GM12891 (cell line): Measurements from ENCODE around the gene KCNJ5.

ENCODE experiments used
- DNase-seq: peaks from one replicate; pipeline ENCODE4 v3.0.0; 2011; ENCODE audit warnings: low spot score; ENCODE audit not compliant: insufficient read length
- FAIRE-seq: peaks from 2 replicates; lab custom pipeline; 2011; peaks lifted over from hg19 to GRCh38; lab: Jason Lieb, UNC
- PAX5 ChIP-seq: IDR thresholded peaks from 2 replicates; pipeline ENCODE4 v1.6.1; 2011; ENCODE audit warnings: low read length, moderate library complexity, mild to moderate bottlenecking; ENCODE audit not compliant: insufficient read depth, severe bottlenecking
- POLR2A ChIP-seq: IDR thresholded peaks from 2 replicates; pipeline ENCODE4 v1.6.1; 2011; ENCODE audit warnings: low read depth, low read length, control low read depth
- POLR2AphosphoS5 ChIP-seq: IDR thresholded peaks from 2 replicates; pipeline ENCODE4 v1.6.1; 2011; ENCODE audit warnings: low read depth, low read length, control low read depth
- POU2F2 ChIP-seq: IDR thresholded peaks from 2 replicates; pipeline ENCODE4 v1.6.1; 2011; ENCODE audit warnings: low read depth, mild to moderate bottlenecking, control low read depth, low read length, moderate library complexity
- SPI1 ChIP-seq: IDR thresholded peaks from 2 replicates; pipeline ENCODE4 v1.6.1; 2011; ENCODE audit warnings: low read depth, low read length, control low read depth
- TAF1 ChIP-seq: IDR thresholded peaks from 2 replicates; pipeline ENCODE4 v1.6.1; 2011; ENCODE audit warnings: low read depth, low read length, control low read depth

KCNJ5 gene

DNA sequence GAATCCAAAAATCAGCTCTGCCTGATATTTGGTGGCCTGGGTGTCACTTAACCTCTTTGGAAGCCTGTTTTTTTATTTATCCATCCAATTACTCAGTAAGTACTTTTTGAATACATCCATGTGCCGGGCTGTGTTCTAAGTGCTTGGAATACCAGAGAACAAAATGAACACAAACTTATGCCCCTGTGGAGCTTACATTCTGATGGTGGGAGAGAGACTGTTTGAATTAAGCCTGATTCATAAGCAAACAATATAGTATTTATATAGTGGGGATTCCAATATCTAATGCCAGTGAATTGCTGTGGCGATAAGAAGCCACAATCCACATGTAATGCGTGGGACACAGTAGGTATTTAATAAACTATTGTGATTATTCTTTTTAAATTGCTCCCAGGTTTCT is 19.4 kb downstream of the KCNJ5 start:
- FAIRE-seq (no peak), DNase-seq (no peak)
- TF ChIP-seq PAX5 (no peak), POLR2A (no peak), TAF1 (no peak), POU2F2 (no peak), SPI1 (no peak), POLR2AphosphoS5 (no peak)

DNA sequence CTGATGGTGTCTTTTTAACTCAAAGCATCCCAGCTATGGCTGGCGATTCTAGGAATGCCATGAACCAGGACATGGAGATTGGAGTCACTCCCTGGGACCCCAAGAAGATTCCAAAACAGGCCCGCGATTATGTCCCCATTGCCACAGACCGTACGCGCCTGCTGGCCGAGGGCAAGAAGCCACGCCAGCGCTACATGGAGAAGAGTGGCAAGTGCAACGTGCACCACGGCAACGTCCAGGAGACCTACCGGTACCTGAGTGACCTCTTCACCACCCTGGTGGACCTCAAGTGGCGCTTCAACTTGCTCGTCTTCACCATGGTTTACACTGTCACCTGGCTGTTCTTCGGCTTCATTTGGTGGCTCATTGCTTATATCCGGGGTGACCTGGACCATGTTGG is 20.1 kb downstream of the KCNJ5 start:
- DNase-seq = no peak
- FAIRE-seq = no peak
- TF ChIP-seq POU2F2 = no peak
- no peak for TF ChIP-seq TAF1
- no peak for TF ChIP-seq POLR2AphosphoS5
- no peak for TF ChIP-seq SPI1
- TF ChIP-seq PAX5 = no peak
- TF ChIP-seq POLR2A = no peak

DNA sequence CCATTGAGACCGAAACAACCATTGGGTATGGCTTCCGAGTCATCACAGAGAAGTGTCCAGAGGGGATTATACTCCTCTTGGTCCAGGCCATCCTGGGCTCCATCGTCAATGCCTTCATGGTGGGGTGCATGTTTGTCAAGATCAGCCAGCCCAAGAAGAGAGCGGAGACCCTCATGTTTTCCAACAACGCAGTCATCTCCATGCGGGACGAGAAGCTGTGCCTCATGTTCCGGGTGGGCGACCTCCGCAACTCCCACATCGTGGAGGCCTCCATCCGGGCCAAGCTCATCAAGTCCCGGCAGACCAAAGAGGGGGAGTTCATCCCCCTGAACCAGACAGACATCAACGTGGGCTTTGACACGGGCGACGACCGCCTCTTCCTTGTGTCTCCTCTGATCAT is 20.5 kb downstream of the KCNJ5 start:
- FAIRE-seq (no peak), DNase-seq (no peak)
- TF ChIP-seq POLR2A = no peak
- TF ChIP-seq TAF1 = no peak
- no peak for TF ChIP-seq POU2F2
- TF ChIP-seq PAX5 = no peak
- TF ChIP-seq POLR2AphosphoS5 = no peak
- TF ChIP-seq SPI1 = no peak

DNA sequence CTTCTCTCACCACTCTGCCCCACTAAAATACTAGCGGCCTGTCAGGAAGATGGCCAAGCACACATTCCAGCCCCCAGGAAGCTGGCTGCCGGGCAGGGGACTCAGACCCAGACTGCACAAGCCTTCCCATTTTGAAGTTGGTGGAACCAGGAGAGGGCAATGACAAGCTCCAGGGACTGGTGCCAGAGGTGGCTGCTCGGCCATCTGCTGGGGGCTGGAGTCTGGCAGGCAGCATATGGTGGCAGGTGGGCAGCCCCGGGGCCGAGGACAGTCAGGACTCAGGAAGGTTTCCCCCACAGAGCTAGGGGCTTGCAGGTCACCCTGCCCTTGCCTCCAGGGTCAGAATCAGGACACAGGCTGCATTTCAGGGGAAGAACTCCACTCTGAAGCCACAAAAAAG is 22.6 kb downstream of the KCNJ5 start:
- FAIRE-seq = no peak
- DNase-seq = no peak
- no peak for TF ChIP-seq POU2F2
- TF ChIP-seq POLR2A = no peak
- no peak for TF ChIP-seq PAX5
- TF ChIP-seq POLR2AphosphoS5 = no peak
- TF ChIP-seq TAF1 = no peak
- no peak for TF ChIP-seq SPI1

DNA sequence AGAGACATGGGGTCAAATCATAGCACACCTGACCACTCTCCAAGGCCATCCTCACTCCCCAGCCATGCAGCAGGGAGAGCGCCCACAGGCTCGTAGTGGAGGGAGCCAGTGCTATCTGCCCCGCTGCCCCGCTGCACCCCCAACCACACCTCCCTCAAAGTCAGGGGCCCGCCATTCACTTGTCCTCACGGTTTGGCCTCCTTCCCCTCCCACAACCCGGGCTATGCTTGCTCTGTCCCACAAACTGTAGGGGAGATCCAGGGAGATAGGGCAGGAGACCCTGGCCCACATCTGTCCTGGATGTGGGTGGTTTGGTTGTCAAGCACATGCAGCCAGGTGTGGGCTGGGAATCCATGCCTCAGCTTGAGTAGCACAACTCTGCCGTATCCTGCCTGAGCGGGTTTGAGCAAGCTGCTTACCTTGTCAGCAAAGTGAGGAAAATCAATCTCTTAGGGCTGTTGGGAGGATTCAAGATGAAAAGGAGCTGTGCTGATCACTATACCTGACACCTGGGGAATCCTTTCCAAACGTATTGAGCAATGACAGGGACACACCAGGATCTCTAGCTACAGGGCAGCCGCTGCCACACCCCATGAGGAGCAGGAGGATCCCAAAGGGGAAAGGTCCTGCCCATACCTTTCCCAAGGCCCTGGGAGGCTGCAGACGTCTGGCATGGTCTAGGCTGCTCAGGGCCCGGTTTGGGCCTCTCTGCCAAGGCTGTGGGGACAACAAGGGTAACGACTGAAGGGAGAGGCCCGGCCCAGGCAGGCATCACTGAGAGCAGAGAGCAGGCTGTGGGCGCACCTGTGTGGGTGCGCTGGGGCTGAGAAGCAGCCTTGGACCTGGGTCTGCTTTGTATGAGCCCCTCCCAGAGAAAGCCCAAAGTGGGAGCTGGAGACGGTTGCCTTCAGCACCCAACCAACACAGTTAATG is 23.3 kb downstream of the KCNJ5 start:
- DNase-seq (no peak), FAIRE-seq (no peak)
- no peak for TF ChIP-seq TAF1
- no peak for TF ChIP-seq POLR2A
- TF ChIP-seq POU2F2 = no peak
- no peak for TF ChIP-seq SPI1
- TF ChIP-seq PAX5 = no peak
- no peak for TF ChIP-seq POLR2AphosphoS5

DNA sequence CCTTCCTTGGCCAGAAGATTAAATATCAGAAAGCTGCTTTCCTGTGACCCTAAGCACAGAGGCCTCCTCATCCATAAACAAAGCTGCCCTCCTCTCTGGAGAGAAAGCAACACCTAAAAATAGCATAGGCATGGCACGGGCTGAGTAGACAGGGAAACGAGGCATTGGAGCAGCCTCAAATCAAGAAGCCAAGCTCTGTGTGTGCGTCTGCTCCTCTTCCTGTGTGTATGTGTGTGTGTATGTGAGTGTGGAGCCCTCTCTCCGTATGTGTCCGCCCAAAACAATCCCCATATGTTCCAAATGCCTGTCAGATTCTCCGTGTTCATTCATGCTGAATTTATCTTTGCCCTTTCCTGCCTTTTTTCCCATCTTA is 24.0 kb downstream of the KCNJ5 start:
- no peak for FAIRE-seq
- DNase-seq = no peak
- no peak for TF ChIP-seq POU2F2
- TF ChIP-seq TAF1 = no peak
- no peak for TF ChIP-seq SPI1
- no peak for TF ChIP-seq PAX5

DNA sequence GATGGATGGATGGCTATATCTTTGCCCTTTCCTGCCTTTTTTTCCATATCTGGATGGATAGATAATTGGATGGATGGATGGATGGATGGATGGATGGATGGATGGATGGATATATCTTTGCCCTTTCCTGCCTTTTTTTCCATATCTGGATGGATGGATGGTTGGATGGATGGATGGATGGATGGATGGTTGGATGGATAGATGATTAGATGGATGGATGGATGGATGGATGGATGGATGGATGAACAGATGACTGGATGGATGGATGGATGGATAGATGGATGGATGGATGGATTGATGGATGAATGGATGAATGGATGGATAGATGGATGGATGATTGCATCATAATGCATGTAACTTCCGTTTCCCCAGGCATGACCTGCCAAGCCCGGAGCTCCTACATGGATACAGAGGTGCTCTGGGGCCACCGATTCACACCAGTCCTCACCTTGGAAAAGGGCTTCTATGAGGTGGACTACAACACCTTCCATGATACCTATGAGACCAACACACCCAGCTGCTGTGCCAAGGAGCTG is 24.9 kb downstream of the KCNJ5 start:
- no peak for DNase-seq
- FAIRE-seq = no peak

DNA sequence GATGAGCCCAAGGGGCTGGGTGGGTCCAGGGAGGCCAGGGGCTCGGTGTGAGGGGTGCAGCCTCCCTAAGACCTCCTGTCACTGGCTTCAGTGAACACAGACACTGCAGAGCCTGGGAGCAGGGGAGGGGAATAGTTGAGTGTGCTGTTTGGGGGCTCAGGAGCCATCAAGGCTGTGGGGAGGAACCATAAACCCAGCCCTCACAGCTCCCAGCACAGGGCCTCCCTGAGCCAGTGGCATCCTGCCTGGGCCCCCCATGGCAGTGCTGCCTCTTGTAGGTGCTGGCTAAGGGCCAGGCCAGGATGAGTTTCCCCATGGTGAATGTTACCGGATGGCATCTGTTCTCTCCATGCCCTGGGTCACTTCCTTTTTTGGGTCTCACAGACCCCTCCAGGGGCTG is 25.5 kb downstream of the KCNJ5 start:
- DNase-seq (no peak), FAIRE-seq (no peak)
- no peak for TF ChIP-seq PAX5
- TF ChIP-seq POLR2AphosphoS5 = no peak
- no peak for TF ChIP-seq SPI1
- no peak for TF ChIP-seq POU2F2
- no peak for TF ChIP-seq POLR2A

More for the DNA sequence above, 24.9 kb downstream of the KCNJ5 start:
- no peak for TF ChIP-seq SPI1
- no peak for TF ChIP-seq TAF1
- no peak for TF ChIP-seq PAX5
- TF ChIP-seq POLR2AphosphoS5 = no peak
- no peak for TF ChIP-seq POU2F2
- TF ChIP-seq POLR2A = no peak

DNA sequence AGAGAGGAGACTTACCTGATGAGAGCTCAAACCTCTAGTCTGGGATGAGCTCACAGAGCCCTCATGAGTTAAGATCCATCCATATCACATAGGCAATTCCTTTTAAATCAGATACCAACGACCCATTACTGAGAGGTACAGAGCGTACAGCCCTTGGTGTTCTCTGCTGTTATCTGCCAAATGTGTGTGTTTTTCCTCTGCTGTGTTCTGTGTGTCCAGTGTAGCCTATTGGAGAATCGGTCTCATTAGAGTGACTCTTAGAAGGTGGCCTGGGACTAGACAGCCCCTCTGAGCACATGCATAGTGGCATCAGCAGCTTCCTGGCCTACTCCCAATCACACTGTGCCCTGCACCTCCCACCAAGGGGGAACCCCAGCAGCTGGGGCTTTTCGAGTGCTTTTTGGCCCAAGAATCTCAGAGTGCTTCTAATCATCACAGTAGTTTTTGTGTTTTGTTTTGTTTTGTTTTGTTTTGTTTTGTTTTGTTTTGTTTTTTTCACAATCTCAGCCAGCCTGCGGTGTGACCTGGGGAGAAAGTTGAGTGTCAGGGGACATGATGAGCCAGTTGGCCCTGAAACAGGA is 26.1 kb downstream of the KCNJ5 start:
- DNase-seq (no peak), FAIRE-seq (no peak)
- TF ChIP-seq POLR2A = no peak
- TF ChIP-seq SPI1 = no peak
- no peak for TF ChIP-seq POU2F2
- TF ChIP-seq PAX5 = no peak
- TF ChIP-seq TAF1 = no peak
- no peak for TF ChIP-seq POLR2AphosphoS5
